Esophagus squamous epithelium (tissue), 5 donors: ENCODE results near the gene SLC43A2. TPM values are rescaled to one million over a fixed set of nuclear protein-coding genes. Genes with fewer than 3 reads are reported as not detected.
A peak's percentile ranks its signal among the peaks of the same experiment; 100 is the strongest.
"Not testable (repeated sequence)": the region's sequence is repeated elsewhere in the genome, so short reads cannot be mapped to it uniquely, and the experiment has no call there.

ENCODE experiments used
- DNase-seq: peaks from one replicate; lab custom pipeline; 2025; lab: John Stamatoyannopoulos, UW
- H3K27ac ChIP-seq, 4 donors: fragments of 200-600 bp; sonication (generic); one replicate each; pipeline ENCODE4 v1.5.1; 2016 to 2019; ENCODE audit warnings: mild to moderate bottlenecking in 1 of 4
- H3K27me3 ChIP-seq, 4 donors: fragments of 200-600 bp; sonication (generic); 1 replicate in 3 of 4; 2 replicates in 1 of 4; pipeline versions ENCODE4 v1.5.1 to v1.6.0; 2017 to 2021; ENCODE audit warnings: antibody characterized with exemption in 1 of 4
- H3K36me3 ChIP-seq, 3 donors: fragments of 200-600 bp; sonication (generic); one replicate each; pipeline ENCODE4 v1.5.1; 2016 to 2019
- H3K4me1 ChIP-seq, 3 donors: fragments of 200-600 bp; sonication (generic); one replicate each; pipeline ENCODE4 v1.5.1; 2017 to 2019
- H3K4me3 ChIP-seq, 4 donors: fragments of 200-600 bp; sonication (generic); 1 replicate in 3 of 4; 2 replicates in 1 of 4; pipeline ENCODE4 v1.5.1; 2016 to 2019; ENCODE audit warnings: mild to moderate bottlenecking in 2 of 4, moderate library complexity in 1 of 4
- H3K9me3 ChIP-seq, 3 donors: fragments of 200-600 bp; sonication (generic); one replicate each; pipeline ENCODE4 v1.5.1; 2016 to 2019
- CTCF ChIP-seq, 6 experiments: fragments of 450-650 bp in 4 of 6; fragments of 200-600 bp in 2 of 6; sonication (generic) in 2 of 6; IDR thresholded peaks; one replicate each; pipeline ENCODE4 v1.5.1; 2016 to 2019; ENCODE audit warnings: antibody characterized with exemption in 6 of 6, mild to moderate bottlenecking in 4 of 6, moderate library complexity in 4 of 6
- POLR2A ChIP-seq, 4 donors: fragments of 450-650 bp; IDR thresholded peaks; one replicate each; pipeline ENCODE4 v1.6.1; 2017; ENCODE audit warnings: antibody characterized with exemption in 4 of 4, mild to moderate bottlenecking in 4 of 4, moderate library complexity in 3 of 4
- WGBS, 2 donors: methylation state at CpG; one replicate each; pipeline ENCODE4 v1.1.5; 2018; 5-methylcytosine and 5-hydroxymethylcytosine counted together
- intact Hi-C: fragments of 100-400 bp; cut with DNase I; formaldehyde crosslinking; loops from one replicate; pipeline ENCODE4 v1.15.0; 2022
- total RNA-seq, 4 donors: library from RNA; depleted of rRNA; stranded (reverse); fragments of >200 nt; gene quantifications; one replicate each; pipeline ENCODE4 v1.1.0, GENCODE V29; 2016
- donor health status: DM: yes; HTN: yes; CAD: no.

SLC43A2 gene
- total RNA-seq, 4 donors from 2014 or later = 2.5 to 12.4 (median 5.3) TPM

- intact Hi-C loops = no loop called here
- WGBS, 2 donors = 54 to 71% methylated on average over 14 of the region's 14 CpGs
Measured at GRCh38 chr17:1566505-1567199, 62.0 kb downstream of the SLC43A2 start.

GRCh38 chr17:1565877-1566276, 62.8 kb downstream of the SLC43A2 start:
- Histone ChIP-seq H3K4me3 (no peak overlapping the region), H3K36me3 (no peaks in the 10 kb centered on the region), H3K27me3 (no peaks in the 10 kb centered on the region), H3K4me1 (peaks cover 10 to 29% (median 13%) of the 10 kb centered on the region in 3 donors), H3K27ac (no peak overlapping the region), H3K9me3 (no peaks in the 10 kb centered on the region)
- TF ChIP-seq CTCF (IDR thresholded peaks at IDR 0.05) = no peak
- TF ChIP-seq POLR2A (IDR thresholded peaks at IDR 0.05) = no peak
- no peak for DNase-seq
- intact Hi-C loops = no loop called here
- 47 to 50% methylated on average over 6 of the region's 6 CpGs for WGBS, 2 donors

More at GRCh38 chr17:1566505-1567199, 62.0 kb downstream of the SLC43A2 start:
- TF ChIP-seq CTCF (IDR thresholded peaks at IDR 0.05) (no peak), POLR2A (IDR thresholded peaks at IDR 0.05) (no peak)
- no peak for DNase-seq
- H3K27me3 ChIP-seq = no peaks in the 10 kb centered on the region
- H3K4me3 ChIP-seq = no peak overlapping the region
- peaks cover 2 to 21% (median 5%) of the 10 kb centered on the region in 3 donors for H3K4me1 ChIP-seq
- H3K27ac ChIP-seq = peak overlapping the region in 1 of 4 donors; percentile 21
- H3K9me3 ChIP-seq = no peaks in the 10 kb centered on the region
- no peaks in the 10 kb centered on the region for H3K36me3 ChIP-seq

- H3K9me3 ChIP-seq = no peaks in the 10 kb centered on the region
- intact Hi-C loops = no loop called here
- TF ChIP-seq POLR2A (IDR thresholded peaks at IDR 0.05) (no peak), CTCF (IDR thresholded peaks at IDR 0.05) (no peak)
- no peaks in the 10 kb centered on the region for H3K27me3 ChIP-seq
- no peak overlapping the region for H3K4me3 ChIP-seq
- peaks cover 27 to 41% (median 31%) of the 10 kb centered on the region in 3 donors for H3K4me1 ChIP-seq
- 67 to 73% methylated on average over 17 to 19 of the region's 19 CpGs for WGBS, 2 donors
- DNase-seq = no peak
- H3K27ac ChIP-seq = no peak overlapping the region
- H3K36me3 ChIP-seq = no peaks in the 10 kb centered on the region
Measured at GRCh38 chr17:1563786-1564613, 64.6 kb downstream of the SLC43A2 start.

- H3K27me3 ChIP-seq, H3K36me3 ChIP-seq, intact Hi-C loops, DNase-seq, H3K27ac ChIP-seq, H3K9me3 ChIP-seq: not testable (repeated sequence)
- peaks cover 28 to 42% (median 34%) of the 10 kb centered on the region in 3 donors for H3K4me1 ChIP-seq
- 69 to 86% methylated on average over 13 to 14 of the region's 15 CpGs for WGBS, 2 donors
- H3K4me3 ChIP-seq = peak overlapping the region in 3 of 4 donors; percentile 76 to 99 (median 98)
Measured at GRCh38 chr17:1563471-1563785, 65.2 kb downstream of the SLC43A2 start.

- H3K27ac ChIP-seq = peak overlapping the region; percentile 86 to 99 (median 98)
- DNase-seq = no peak
- peak overlapping the region; percentile 76 to 99 (median 89) for H3K4me3 ChIP-seq
- H3K27me3 ChIP-seq = no peaks in the 10 kb centered on the region
- 0% methylated on average over 1 of the region's 62 CpGs; no CpG with 5 or more reads in 1 of the 2 donors for WGBS, 2 donors
- intact Hi-C loops = no loop called here
- H3K36me3 ChIP-seq = peaks cover 0 to 4% (median 0%) of the 10 kb centered on the region in 3 donors
- peaks cover 28 to 54% (median 47%) of the 10 kb centered on the region in 3 donors for H3K4me1 ChIP-seq
- TF ChIP-seq POLR2A (IDR thresholded peaks at IDR 0.05) = no peak
- no peak for TF ChIP-seq CTCF (IDR thresholded peaks at IDR 0.05)
- no peaks in the 10 kb centered on the region for H3K9me3 ChIP-seq
Measured at GRCh38 chr17:1562176-1562643, 66.4 kb downstream of the SLC43A2 start.
